Superior temporal gyrus (tissue), 1 donor: ENCODE data around the gene BAK1.

Source experiments
- DNase-seq: peaks from one replicate; pipeline ENCODE4 v3.0.0-alpha.2; 2016; ENCODE audit errors: extremely low spot score

The BAK1 gene

DNA sequence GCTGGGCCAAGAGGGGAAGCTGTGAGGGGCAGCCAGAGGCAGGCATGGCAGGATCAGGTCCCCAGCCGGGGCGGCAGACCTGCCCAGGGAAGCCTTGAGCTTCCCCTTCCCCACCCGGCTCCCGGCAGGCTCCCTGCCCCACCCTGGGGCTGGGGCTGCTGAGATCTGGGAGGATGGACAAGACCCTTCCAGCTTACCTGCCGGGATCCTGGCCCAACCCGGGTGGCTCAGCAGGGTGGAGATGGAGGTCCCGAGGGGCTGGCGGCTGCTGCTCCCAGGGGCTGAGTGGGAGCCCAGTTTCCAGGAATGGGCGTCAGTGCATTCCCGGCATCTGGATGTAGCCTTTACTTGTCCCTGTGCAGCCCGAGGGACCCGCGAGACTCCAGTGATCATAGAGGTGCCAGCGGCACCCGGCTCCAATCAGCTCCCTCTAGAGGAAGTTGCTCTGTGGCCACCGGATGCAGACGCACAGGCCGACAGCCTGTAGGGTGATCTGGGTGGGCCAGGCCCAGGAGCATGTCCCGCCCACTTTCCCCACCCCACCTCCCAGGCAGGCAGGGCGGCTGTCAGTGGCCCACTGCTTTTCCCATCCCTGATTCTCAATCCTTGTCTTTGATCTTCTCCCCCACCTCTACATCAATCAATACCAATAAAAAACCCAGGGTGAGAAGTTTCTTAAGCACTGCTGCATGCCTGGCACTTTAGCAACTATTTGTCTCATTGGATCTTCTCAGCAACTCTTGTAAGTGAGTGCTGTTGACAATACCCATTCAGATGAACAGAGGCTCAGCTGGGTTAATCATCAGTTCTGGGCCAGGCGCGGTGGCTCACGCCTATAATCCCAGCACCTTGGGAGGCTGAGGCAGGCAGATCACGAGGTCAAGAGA is at the start of gene BAK1:
TSS of gene BAK1 (minus strand) at position 449 of the 887 bp plus-strand sequence. CDS start 2,672 bp downstream, outside the sequence.
- peak; percentile 90 for DNase-seq

DNA sequence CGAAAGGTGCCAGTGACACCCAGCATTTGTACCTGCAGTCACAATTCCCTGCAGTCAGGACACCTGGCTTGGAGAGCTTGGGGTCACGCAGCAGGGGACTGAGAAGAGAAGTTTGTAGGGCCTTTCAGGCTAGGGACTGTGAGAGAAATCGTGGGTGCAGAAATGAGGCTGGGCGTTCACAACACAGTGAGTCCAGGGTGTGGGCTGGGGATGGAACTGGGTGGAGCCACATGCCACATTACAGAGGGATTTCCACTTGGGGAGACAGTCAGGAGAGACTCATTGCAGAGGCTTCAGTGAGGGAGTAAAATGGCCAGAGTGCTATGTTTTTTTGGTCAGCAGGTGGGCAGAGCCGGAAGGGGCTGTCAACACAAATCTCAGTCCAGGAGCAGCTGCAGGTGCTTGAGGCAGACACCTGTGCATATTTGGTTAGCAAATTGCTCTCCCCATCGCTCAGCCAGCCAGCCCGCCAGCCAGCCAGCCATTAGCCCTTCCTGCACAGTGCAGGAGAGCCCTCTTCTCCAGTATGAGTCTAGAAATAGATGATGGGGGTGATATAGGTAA is 48.4 kb upstream of the BAK1 start:
- DNase-seq = no peak

DNA sequence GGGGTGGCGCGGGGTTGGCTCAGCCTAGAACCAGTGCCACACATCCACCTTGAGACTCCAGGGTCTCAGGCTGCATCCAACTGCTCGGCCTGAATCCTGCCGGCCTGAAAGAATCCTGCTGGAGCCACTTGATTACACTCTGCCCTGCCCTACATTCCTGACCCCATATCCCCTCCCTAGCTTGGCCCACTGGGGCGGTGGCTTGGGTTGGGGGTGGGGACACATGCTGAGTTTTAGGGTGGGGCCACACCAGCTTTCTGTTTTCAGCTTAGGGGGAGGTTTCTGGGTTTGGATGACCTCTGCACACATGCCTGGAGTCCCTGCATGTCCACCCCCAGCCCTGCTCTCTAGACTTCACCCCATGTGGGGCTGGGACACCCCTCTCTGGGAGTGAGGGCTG is 47.8 kb upstream of the BAK1 start:
- no peak for DNase-seq

DNA sequence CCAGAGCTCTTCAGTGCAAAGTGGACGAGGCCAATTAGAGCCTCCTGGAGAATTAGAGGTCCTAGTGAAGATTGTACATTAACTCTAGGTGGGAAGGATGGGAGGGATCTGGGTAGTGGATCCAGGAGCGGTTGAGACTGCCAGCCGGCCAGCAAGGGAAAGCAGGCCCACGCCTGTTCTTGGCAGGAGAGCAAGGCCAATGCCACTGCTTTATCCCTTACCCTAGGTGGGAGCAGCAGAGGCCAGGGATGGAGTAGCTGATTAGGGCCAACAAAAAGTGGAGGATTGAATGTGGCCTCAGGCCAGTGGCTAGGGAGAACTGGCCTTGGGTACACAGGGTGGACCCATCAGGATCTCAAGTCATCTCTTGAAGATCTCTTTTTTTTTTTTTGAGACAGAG is 44.8 kb upstream of the BAK1 start:
- DNase-seq = no peak

DNA sequence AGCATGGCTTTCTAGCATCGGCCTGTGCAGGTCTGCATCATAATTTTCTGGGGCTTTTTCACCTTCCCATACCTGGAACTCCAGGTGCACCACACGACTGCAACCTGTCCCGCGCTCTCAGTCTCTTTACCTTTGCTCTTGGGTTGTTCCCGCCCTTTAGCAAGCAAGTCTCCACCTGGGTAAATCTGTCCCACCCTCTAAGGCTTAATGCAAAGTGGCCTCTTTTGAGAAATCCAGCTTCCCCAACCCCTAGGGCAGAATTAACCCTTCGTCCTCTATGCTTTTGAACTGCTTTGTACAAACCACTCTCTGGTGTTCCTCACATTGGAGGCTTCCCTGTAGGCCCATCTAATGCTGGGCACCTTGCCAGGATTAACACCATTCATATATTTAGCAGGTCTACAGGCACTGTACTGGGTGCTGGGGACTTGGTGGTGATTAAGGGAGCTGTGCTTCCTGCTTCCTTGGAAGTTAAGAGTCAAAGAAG is 43.9 kb upstream of the BAK1 start:
- no peak for DNase-seq

DNA sequence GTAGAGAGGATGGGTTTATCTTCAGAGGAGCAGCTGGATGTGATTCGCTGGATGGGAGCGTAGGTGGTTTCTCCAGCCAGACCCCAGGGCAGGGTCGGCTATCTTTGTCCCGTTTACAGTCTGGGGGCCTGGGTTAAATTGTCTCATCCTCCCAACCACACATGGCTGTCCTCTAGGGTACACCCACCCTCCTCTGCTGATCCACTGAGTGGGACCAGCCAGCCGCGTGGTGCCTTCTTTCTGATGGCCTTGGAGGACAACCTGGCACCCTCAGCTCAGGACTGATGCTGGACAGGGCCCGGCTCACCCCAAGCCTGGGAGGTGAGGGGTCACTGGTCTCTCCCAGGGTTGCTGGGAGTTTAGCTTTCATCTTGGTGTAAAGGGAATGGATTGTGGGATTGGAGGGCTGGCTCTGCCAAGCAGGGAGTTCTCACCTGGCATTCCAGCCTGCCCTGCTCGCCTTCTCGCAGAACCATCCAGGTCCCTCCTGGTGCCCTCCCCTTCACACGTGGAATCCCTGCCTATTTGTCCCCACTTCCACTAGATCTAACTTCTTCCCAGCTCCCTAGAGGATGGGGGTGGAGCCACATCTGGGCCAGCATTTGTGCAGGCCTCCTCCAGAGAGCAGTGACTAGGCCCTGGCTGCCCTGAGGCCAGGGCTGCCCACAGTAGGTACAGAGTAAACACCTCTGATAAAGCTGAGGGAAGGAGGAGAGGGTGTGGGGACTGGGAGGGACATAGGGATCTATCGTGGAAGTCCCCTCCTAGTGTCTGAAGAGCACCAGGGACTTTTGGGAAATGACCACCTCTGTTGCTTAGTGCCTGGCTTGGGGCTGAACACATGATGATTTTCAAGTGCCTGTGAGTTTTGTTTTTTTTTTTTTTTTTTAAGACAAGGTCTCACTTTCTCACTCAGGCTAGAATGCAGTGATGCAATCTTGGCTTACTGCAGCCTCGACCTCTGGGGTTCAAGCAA is 42.7 kb upstream of the BAK1 start:
- DNase-seq = no peak

DNA sequence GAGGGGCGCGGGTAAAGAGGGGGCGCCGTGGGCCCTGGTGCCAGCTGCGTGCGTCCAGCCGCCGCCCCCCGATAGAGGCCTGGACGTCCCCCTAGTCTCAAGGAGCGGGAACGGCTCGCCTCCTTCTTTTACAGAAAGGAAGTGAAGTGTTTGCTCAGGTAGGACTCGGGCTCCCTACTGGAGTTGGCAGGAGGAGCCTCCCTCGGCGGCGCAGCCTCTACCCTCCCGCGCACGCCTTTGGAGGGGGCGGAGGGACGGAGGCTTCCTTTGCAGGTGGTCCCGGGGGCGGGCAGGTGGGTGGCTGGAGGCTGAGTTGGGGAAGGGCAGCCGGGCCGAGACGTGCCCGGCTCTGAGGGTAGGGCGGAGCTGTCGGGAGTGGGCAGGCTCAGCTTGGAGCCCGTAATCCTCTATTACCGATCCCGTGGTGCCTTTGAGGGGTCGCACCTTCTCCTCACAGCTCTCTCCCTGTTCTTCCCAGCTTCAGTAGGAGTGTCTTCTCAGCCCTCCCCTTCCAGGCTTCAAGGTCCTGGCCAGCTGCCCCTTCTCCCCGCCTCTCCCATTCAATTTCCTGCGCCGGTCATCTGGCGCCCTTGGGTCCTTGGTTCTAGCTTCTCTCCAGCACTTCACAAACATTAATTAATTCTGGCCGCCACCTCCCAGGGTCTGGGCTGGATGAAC is 41.8 kb upstream of the BAK1 start:
- DNase-seq = no peak

DNA sequence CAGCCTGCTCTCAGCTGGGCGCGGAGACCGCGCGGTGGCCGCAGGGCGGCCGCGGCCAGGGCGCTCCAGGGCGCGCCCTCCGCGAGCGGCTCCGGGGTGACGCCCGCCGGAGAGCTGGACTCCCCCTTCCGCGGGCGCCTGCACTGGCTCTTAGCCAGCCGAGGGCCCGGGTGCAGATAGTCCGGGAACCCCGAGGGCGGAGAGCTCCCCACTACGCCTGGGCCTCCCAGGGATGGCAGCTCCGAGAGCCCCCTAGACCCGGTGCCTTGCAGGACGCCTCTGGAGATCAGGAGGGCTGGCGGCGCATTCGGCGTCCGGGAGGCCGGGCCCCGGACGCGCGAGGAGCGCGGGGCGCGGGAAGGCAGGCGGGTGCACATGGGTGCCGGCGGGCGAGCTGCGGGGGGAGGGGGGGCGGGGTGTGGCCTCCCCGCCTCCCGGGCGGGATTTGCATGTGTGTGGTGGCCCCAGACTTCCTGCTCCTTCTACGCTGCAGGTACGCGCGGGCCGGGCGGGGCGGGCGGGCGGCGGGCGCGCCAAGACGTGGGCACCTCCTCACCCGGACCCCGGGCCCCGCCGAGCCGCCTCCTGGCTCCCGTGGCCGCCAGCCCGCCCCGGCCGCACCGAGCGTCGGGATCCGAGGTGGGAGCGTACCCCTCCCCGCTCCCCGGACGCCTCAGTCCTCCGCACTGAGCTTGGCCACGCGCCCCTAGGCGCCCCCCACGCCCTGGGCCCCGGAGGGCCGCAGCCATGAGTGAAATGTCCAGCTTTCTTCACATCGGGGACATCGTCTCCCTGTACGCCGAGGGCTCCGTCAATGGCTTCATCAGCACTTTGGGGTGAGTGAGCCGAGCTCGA is 41.0 kb upstream of the BAK1 start, which contains the start of gene ITPR3:
TSS of gene ITPR3 (plus strand) at position 467 of the 855 bp plus-strand sequence. CDS start at position 748, 281 bp downstream.
- no peak for DNase-seq

DNA sequence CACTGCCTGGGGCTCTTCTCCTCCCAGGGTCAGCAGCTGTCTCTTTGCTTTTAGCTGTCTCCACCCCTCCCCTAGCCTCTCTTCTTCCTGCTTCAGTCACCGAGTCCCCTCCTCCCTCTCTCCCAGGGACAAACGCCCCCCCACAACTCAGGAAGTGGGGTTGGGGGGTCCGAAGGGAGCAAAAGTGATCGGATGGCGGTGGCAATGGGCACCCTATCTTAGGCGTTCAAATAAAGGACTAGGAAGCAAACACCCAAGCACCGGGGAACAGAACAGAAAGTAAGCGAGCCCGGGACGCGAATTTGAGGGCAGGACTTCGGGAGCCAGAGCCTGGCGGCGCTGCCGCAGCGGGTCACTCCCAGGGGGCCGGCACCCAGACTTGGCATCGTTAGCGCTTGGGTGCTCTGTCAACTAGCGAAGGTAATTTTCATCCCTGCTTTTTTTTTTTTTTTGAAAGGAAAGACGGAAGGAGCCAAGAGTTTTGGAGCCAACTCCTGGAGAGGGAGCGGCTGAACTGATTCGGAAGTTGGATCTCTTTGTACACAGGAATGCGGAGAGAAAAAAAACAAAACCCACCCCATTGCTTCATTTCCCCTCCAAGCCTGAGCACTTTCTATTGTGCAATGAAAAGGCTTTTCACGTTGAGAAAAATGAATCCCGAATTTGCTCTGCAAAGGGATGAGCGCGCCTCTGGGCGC is 40.2 kb upstream of the BAK1 start:
- DNase-seq = no peak

DNA sequence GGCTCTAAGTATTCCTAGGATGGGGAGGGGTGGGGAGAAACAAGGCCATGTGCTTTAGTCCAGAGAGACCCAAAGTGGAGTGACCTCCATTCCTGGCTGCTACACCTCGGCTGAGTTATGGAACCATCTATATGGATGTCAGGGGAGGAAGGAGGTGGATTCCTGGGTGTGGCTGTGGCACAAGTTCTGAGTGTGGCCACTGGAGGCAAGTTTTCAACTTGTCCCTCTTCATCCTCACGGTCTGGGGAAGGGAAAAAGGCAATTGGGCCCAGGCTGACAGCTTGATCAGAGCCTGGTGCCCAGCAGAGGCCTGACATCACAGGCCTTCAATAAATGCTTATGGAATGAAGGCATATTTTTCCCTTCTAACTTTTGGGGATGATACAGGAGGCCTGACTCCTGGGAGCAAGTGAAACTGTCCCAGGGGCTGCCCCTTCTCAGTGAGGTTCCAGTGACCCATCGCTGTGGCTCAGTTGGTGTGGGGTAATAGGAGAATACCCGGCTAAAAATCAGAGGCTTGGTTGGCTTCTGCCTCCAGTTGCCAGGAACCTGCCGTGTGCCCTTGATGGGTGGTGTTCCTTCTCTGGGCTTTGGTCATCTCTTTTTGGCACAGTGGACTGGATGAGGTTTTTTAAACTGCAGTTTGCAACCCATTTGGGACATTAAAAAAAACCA is 39.2 kb upstream of the BAK1 start:
- no peak for DNase-seq

DNA sequence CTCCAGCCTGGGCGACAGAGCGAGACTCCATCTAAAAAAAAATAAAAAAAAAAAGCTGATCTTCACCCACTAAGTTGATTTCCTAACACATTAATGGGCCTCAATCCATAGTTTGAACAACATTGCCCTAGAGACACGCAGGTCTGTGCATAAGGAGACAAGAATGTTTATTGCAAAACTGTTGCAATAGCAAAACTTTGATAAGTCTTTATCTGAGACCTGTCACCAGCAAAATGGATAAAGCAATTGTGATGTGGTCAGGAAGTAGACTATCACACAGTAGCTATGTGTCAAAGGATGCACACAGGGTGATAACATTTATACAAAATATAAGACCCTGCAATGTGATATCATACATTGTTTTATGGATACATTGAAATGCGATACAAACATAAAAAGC is 36.8 kb upstream of the BAK1 start:
- DNase-seq = no peak

DNA sequence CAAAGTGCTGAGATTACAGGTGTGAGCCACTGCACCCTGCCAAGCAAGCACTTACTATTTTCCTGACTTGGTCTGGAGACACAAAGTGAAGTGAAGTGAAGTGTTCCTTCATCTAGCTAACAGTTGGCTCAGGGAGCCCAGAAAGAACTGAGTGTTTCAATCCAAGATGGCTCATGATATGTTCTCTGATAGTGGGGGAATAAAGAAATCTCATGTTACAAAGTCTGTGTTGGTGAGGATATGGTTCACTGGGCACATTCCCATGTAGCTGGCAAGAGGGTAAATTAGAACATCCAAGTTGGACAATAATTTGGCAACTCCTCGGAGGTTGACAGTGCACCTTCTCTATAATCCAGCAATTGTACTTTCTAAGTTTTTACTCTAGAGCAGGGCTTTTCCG is 36.0 kb upstream of the BAK1 start:
- DNase-seq = no peak

DNA sequence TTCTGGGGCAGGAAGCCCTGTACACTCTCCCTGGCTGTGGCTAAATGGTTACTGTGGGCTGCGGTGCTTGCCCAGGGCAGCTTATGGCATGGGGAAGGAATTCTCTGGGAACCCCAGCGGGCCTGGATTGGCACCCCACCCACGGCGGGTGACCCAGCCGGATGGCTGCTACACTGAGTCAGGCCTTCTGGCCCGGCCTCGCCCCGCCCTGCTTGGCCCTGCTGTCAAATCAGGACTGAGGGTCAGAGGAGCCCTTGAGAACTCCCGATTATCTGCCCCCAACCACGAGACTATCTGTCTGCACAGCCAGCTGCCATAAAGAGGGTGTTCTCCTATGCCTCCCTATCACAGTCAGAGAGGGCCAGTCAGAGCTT is 33.7 kb upstream of the BAK1 start:
- no peak for DNase-seq

DNA sequence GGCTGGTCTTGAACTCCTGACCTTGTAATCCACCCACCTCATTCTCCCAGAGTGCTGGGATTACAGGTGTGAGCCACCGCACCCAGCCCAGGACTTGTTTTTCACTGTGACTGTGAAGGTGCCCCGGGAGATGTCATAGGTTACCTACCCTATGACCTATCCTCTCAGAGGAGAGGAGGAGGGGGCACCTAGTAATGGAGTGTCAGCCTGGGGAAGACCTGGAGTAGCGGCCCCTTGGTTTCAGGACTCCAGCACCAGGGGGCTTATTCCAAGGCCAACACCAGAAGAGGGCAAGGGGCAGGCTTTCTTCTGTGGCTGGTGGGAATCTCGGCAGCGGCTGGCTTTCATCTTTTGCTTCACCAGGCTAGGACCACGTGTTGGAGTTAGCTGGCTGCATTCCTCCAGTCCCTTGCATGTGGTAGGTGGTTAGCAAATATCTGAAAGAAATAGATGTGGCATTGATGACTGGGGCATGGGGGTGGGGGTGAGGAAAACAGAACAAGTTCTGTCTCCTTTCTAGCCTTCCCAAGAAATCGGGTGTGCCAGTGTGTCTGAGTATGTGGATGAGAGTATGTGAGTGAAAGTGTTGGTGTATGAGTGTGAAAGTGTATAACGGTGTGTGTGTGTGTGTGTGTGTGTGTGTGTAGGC is 33.2 kb upstream of the BAK1 start:
- DNase-seq = no peak

DNA sequence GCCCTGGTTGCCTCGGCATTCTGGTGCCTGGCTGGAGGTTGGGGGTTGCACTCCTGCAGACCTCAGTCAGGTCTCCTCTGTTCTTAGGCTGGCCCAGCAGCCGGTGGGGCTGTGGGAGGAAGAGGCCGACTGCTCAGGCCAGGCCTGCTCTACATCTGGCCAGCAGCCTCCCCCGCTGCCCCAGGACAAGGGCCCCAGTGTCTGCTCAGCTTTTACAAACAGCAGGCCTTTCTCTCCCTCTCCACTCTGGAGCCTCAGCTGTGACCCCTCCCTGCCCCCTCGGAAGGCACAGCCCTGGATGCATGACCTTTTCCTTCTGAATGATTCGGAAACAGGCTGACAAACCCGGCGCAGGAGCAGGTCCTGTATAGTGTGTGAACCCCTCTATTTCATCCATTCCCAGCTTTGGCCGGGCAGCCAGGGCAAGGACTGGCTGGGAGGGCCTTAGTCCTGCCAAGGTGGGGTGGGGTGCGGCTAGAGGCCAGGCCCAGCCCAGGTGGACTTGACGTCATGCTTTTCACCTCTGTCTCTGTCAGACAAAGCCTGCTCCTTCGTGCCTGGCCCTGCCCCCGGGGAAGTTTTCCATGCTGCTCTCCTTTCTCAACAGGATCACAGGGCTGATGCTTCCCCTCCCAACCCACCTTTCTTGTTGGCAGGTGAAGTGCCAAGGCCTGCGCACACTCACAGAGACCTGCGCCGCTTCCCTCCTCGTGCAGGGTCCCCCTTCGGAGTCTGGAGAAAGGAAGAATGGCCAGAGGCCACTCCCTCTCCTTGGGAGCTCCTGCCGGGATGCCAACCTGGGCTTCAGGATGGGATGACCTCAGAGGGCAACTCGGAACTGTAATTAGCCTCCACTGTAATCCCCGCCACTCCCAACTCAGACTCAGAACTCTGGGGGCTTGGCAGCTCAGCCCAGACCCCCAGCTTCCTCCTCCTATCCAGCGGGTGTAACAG is 31.0 kb upstream of the BAK1 start:
- peak; percentile 76 for DNase-seq

DNA sequence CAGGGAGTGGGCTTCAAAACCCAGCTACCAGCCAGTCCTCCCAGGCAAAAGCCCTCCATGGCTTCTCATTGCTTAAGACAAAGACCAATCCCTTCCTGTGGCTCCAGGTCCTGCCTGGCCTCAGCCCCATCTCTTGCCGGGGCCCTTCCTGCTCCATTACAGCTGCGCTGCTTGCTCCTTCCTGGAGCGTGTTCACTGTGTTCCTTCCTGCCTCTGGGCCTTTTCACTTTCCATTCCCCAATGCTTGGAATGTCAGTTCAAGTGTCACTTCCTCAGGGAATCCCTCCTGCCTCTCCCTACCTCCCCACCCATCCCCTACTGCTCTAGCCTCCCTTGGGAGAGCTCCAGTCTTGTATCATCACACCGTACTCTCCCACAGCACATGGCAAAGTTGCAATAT is 30.0 kb upstream of the BAK1 start:
- DNase-seq = no peak

DNA sequence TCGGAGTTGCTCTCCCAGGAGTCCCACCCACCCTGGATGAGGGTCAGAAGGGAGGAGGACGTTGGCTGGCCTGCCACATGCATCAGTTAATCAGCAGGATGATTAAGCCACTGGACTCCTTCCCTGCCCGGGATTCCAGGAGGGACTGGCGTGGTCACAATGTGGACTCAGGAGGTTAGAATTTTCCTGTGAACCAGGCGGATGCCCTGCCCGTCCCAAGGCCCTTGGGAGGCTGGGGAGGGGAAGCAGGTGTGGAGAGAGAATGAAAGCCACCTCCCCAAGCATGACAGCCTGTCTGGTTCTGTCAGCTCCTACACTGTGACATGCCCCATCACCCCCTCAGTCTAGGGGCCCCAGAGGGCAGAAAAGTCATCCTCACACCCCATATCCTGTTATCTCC is 29.5 kb upstream of the BAK1 start:
- no peak for DNase-seq

DNA sequence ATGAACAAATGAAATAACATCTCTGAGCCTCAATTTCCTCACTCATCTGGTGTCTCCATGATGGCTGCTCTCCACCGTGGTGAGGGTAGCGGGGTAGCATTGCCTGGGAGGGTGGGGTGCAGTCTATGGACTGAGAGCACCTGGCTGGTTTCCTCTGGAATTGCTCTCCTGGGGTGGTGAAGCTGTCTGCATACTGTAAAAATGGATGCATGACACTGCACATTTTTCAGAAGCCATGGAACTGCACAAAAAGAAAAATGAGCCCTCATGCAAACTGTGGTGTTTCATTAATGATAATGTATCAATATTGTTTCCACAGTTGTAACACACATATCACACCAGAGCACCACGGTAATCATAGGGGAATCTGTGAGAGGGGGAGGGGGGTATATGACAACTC is 28.9 kb upstream of the BAK1 start:
- no peak for DNase-seq
